Naive thymus-derived CD4-positive, alpha-beta T cell (primary cell): ENCODE measurements around the gene SERTM1. TPM values are rescaled to one million over a fixed set of nuclear protein-coding genes. Genes with fewer than 3 reads are reported as not detected.

Experiments
- ATAC-seq: fragments of 150-1000 bp; cut with Tn5 transposase; 2 replicates; pipeline ENCODE4 v1.10.0; 2021; ENCODE audit warnings: mild to moderate bottlenecking, moderate library complexity
- CTCF ChIA-PET: fragments of 350-600 bp; sonication (Branson Sonifier 250); formaldehyde crosslinking; loops from one replicate; lab custom pipeline; 2021; ENCODE audit warnings: antibody characterized with exemption; lab: Charles Lee
- POLR2A ChIA-PET: fragments of 350-600 bp; sonication (Branson Sonifier 250); formaldehyde crosslinking; loops from one replicate; lab custom pipeline; 2021; ENCODE audit warnings: antibody characterized with exemption, inconsistent platforms; lab: Charles Lee
- DNase-seq, 9 donors: peaks; one replicate each; pipeline versions ENCODE4 v3.0.0 to v3.0.0-alpha.2; 2020 to 2022; ENCODE audit warnings: mixed read lengths in 1 of 9
- H3K27ac ChIP-seq: one replicate; pipeline ENCODE4 v1.7.0; 2013; ENCODE audit warnings: mild to moderate bottlenecking, low read depth, low read length, moderate library complexity
- H3K27me3 ChIP-seq, 2 donors: one replicate each; pipeline ENCODE4 v1.7.0; 2013; ENCODE audit warnings: low read length in 2 of 2, mild to moderate bottlenecking in 2 of 2, moderate library complexity in 2 of 2; ENCODE audit not compliant: control insufficient read depth in 2 of 2, insufficient read depth in 2 of 2
- H3K36me3 ChIP-seq, 3 experiments: 1 replicate in 2 of 3; 2 replicates in 1 of 3; pipeline ENCODE4 v1.7.0; 2013; ENCODE audit warnings: low read length in 3 of 3, mild to moderate bottlenecking in 3 of 3, moderate library complexity in 1 of 3; ENCODE audit not compliant: insufficient read depth in 3 of 3, control insufficient read depth in 2 of 3
- H3K4me1 ChIP-seq, 2 donors: one replicate each; pipeline ENCODE4 v1.7.0; 2013; ENCODE audit warnings: low read length in 2 of 2, mild to moderate bottlenecking in 2 of 2, moderate library complexity in 1 of 2; ENCODE audit not compliant: control insufficient read depth in 2 of 2, insufficient read depth in 2 of 2
- H3K4me3 ChIP-seq: 2 replicates; pipeline ENCODE4 v1.7.0; 2013; ENCODE audit warnings: mild to moderate bottlenecking, low read length
- H3K9me3 ChIP-seq, 3 experiments: 1 replicate in 2 of 3; 2 replicates in 1 of 3; pipeline ENCODE4 v1.7.0; 2013; ENCODE audit warnings: low read length in 3 of 3; ENCODE audit not compliant: control insufficient read depth in 2 of 3
- H3K27ac Mint-ChIP-seq, 9 donors: one replicate each; pipeline ENCODE4 v1.8.0; 2020 to 2022; ENCODE audit warnings: mixed read lengths in 9 of 9, mild to moderate bottlenecking in 8 of 9, moderate library complexity in 5 of 9, inconsistent platforms in 2 of 9
- H3K27me3 Mint-ChIP-seq, 5 donors: one replicate each; pipeline ENCODE4 v1.8.0; 2021 to 2022; ENCODE audit warnings: mixed read lengths in 5 of 5, mild to moderate bottlenecking in 1 of 5
- H3K36me3 Mint-ChIP-seq, 5 donors: one replicate each; pipeline ENCODE4 v1.8.0; 2020 to 2022; ENCODE audit warnings: mixed read lengths in 5 of 5, mild to moderate bottlenecking in 3 of 5, inconsistent platforms in 1 of 5
- H3K4me1 Mint-ChIP-seq, 7 donors: one replicate each; pipeline ENCODE4 v1.8.0; 2020 to 2022; ENCODE audit warnings: mixed read lengths in 7 of 7, mild to moderate bottlenecking in 3 of 7, inconsistent platforms in 1 of 7
- H3K4me3 Mint-ChIP-seq, 10 donors: one replicate each; pipeline ENCODE4 v1.8.0; 2020 to 2022; ENCODE audit warnings: mild to moderate bottlenecking in 10 of 10, mixed read lengths in 10 of 10, moderate library complexity in 6 of 10, inconsistent platforms in 2 of 10
- H3K9me3 Mint-ChIP-seq, 11 donors: one replicate each; pipeline ENCODE4 v1.8.0; 2020 to 2022; ENCODE audit warnings: mixed read lengths in 11 of 11, mild to moderate bottlenecking in 4 of 11, inconsistent platforms in 1 of 11, moderate library complexity in 1 of 11
- intact Hi-C, 2 donors: fragments of 100-400 bp; cut with micrococcal nuclease; formaldehyde crosslinking; loops; one replicate each; pipeline ENCODE4 v1.15.1; 2023
- polyA plus RNA-seq, 2 donors: library from polyadenylated mRNA; unstranded; fragments of 300-500 nt; fragmentation: Illumina TruSeq; gene quantifications; one replicate each; pipeline ENCODE4 v1.2.3, GENCODE V29; 2021
- total RNA-seq, 6 experiments: library from RNA in 5 of 6; stranded (reverse) in 5 of 6; gene quantifications; 1 replicate in 5 of 6; 2 replicates in 1 of 6; pipeline ENCODE4 v1.2.3 and lab custom pipeline; 2021 to 2026

SERTM1 gene
- total RNA-seq = not detected
- not detected for polyA plus RNA-seq
- not detected for total RNA-seq (lab: John Stamatoyannopoulos, UW)

DNA sequence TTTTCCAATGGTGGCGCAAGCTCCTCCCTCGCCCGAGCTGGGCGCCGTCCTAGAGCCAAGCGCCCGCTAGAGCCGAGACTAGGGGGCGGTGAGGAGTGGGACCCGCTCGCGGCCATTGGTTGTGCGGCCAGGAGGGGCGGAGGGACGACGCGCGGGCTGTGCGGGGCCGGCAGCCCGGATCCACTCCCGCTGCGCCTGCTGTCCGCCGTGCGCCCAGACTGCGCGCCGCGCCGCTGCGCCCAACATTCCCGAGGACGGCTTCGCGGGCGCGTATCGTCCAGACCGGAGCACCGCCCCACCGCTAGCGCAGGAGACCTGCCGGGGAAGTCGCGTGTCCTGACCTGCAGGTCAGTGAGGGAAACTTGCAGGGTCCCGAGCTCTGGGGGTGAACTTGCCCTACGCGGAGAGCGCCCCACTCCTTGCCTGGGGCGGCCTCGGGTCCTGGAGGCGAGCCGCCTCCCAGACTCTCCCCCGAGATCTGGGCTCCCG, at the start of gene SERTM1:
SERTM1 (plus strand) TSS at position 183 of the 489 bp plus-strand sequence. CDS start 21,059 bp downstream, outside the sequence.
- ATAC-seq = peak; percentile 16
- Histone ChIP-seq H3K27ac (no peak within 1 kb of the TSS), H3K4me3 (no peak within 1 kb of the TSS), H3K9me3 (no peaks in the 10 kb centered on the region), H3K4me1 (no peaks in the 10 kb centered on the region), H3K27me3 (no peaks in the 10 kb centered on the region), H3K36me3 (no peaks in the 10 kb centered on the region)
- peak in 1 of 9 donors; percentile 1 for DNase-seq
- Mint-ChIP-seq H3K36me3 (no peaks in the 10 kb centered on the region), H3K9me3 (peaks cover 0 to 6% (median 0%) of the 10 kb centered on the region in 11 donors), H3K27me3 (peaks cover 41 to 53% (median 46%) of the 10 kb centered on the region in 5 donors), H3K4me3 (no peak within 1 kb of the TSS), H3K4me1 (peaks cover 0 to 9% (median 3%) of the 10 kb centered on the region in 7 donors), H3K27ac (no peak within 1 kb of the TSS)
- intact Hi-C loops = no loop called here
- POLR2A ChIA-PET = no interaction called here
- CTCF ChIA-PET = no interaction called here

DNA sequence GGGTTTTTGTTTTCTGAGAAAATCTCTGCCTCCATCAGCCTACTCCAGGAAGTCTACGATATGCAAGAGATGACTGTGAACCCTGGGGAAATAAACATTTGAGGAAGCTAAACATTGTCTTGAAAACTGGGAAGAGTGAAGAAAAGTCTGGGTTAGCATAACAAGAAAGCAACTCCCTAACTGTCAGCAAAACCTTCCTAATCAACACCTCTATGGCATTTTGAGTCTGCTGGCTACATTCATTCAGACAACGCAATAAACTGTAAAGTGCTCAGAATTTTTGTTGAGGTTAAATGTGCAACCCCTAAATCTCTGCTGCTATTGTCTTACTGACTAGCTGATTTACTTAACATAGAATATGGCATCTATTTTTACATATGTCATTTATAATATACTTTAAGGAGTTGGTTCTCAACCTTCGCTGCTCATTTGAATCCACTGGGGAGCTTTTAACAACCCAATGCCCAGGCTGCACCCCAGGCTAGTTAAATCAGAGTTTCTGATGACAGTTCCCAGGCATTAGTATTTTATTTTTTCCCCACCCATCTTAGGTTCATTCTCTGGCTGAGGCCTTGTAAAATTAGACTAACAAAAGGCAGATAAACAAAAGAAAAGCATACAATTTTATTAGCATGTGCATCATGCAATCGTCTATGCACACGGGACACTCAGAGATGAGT, 45.3 kb upstream of the SERTM1 start:
- Mint-ChIP-seq H3K4me1 (no peaks in the 10 kb centered on the region), H3K4me3 (no peak overlapping the region), H3K9me3 (peaks cover 0 to 6% (median 0%) of the 10 kb centered on the region in 11 donors), H3K27ac (no peak overlapping the region), H3K36me3 (no peaks in the 10 kb centered on the region), H3K27me3 (peaks cover 0 to 17% (median 3%) of the 10 kb centered on the region in 5 donors)
- no peaks in the 10 kb centered on the region for H3K27me3 ChIP-seq
- DNase-seq (no peak), ATAC-seq (no peak)
- no peak overlapping the region for H3K4me3 ChIP-seq
- ChIA-PET CTCF (no interaction called here), POLR2A (no interaction called here)
- H3K36me3 ChIP-seq = no peaks in the 10 kb centered on the region
- intact Hi-C loops = no loop called here
- H3K4me1 ChIP-seq = no peaks in the 10 kb centered on the region
- H3K9me3 ChIP-seq = no peaks in the 10 kb centered on the region
- H3K27ac ChIP-seq = no peak overlapping the region

DNA sequence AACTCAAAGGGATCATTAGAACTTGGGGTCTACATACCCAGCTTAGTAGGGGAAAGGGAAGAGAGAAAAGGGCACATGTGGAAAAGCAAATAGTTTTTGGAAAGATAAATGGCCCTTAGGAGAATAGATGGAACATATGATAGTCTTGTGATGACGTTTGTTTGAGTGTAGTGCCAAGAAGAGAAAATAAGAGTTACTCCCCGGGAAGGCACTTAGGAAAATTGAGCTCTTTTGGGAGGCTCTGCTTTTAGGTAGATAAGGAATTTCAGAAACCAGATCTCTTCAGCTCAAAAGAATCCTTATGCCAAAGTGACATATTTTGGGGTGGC, 44.8 kb upstream of the SERTM1 start:
- Histone ChIP-seq H3K27ac (no peak overlapping the region), H3K4me1 (no peaks in the 10 kb centered on the region), H3K9me3 (no peaks in the 10 kb centered on the region), H3K36me3 (no peaks in the 10 kb centered on the region), H3K4me3 (no peak overlapping the region), H3K27me3 (no peaks in the 10 kb centered on the region)
- no peaks in the 10 kb centered on the region for H3K4me1 Mint-ChIP-seq
- intact Hi-C loops = no loop called here
- DNase-seq (no peak), ATAC-seq (no peak)
- CTCF ChIA-PET = no interaction called here
- H3K9me3 Mint-ChIP-seq = peaks cover 0 to 6% (median 0%) of the 10 kb centered on the region in 11 donors
- H3K4me3 Mint-ChIP-seq = no peak overlapping the region
- H3K36me3 Mint-ChIP-seq = no peaks in the 10 kb centered on the region
- H3K27me3 Mint-ChIP-seq = peaks cover 0 to 17% (median 3%) of the 10 kb centered on the region in 5 donors
- H3K27ac Mint-ChIP-seq = no peak overlapping the region
- POLR2A ChIA-PET = no interaction called here

DNA sequence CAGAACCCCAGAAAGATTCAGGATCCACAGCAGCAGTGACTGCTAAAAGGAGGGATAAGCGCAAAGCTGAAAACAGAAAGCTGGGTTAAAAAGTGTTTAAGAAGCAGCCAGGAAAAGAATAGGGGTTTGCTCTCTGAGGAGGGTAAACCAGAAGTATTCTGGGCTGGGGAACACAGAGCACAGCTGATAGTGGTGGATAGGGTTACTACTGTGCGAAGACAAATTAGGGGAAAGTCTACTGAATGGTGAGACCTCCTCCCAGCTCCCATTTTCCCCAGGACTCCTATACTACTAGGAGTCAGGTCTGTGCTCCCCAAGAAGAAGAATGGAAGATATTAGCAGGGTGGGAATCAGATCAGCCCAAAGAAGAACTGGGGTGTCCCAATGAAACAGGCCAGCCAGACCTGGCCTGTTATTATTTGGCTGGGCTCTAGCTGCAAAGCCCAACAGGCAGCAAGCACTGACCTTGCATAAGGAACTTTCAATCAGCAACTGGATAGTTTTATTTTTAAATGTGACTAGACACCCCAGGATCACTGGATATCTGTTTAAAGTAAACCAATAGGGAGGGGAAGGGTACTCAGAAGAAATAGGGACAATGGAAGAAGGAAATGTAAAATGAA, 43.5 kb upstream of the SERTM1 start:
- H3K36me3 ChIP-seq = no peaks in the 10 kb centered on the region
- no peak for DNase-seq
- intact Hi-C loops = no loop called here
- H3K27me3 ChIP-seq = no peaks in the 10 kb centered on the region
- ATAC-seq = no peak
- H3K36me3 Mint-ChIP-seq = no peaks in the 10 kb centered on the region
- no peaks in the 10 kb centered on the region for H3K4me1 Mint-ChIP-seq
- ChIA-PET POLR2A (no interaction called here), CTCF (no interaction called here)
- no peak overlapping the region for H3K27ac Mint-ChIP-seq
- H3K9me3 Mint-ChIP-seq = peaks cover 0 to 6% (median 0%) of the 10 kb centered on the region in 11 donors
- H3K27ac ChIP-seq = no peak overlapping the region
- H3K4me3 Mint-ChIP-seq = no peak overlapping the region
- H3K4me1 ChIP-seq = no peaks in the 10 kb centered on the region
- no peak overlapping the region for H3K4me3 ChIP-seq
- H3K27me3 Mint-ChIP-seq = peaks cover 0 to 17% (median 0%) of the 10 kb centered on the region in 5 donors
- H3K9me3 ChIP-seq = no peaks in the 10 kb centered on the region

DNA sequence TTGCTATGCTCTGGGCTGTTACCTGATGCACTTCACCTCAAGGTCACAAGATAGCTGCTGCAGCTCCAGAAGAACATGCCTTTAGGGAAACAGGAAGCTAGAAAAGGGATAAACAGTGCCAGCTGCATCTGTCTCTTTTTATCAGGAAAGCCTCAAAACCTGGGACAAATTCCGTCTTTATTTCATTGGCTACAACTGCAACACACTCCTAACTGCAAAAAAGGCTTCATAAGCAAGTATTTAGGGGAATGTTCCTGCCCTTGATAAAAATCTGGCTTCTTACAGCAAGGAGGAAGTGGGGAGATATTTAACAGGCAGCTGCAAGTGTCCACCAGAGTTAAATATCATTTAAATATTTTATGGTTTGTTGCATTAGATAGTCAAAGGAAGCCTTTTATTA, 34.2 kb upstream of the SERTM1 start:
- Histone ChIP-seq H3K27me3 (no peaks in the 10 kb centered on the region), H3K4me3 (no peak overlapping the region), H3K9me3 (no peaks in the 10 kb centered on the region), H3K36me3 (no peaks in the 10 kb centered on the region), H3K4me1 (no peaks in the 10 kb centered on the region), H3K27ac (no peak overlapping the region)
- Mint-ChIP-seq H3K4me1 (no peaks in the 10 kb centered on the region), H3K27ac (no peak overlapping the region), H3K4me3 (no peak overlapping the region), H3K9me3 (peaks cover 0 to 7% (median 3%) of the 10 kb centered on the region in 11 donors), H3K27me3 (peaks cover 0 to 5% (median 0%) of the 10 kb centered on the region in 5 donors), H3K36me3 (no peaks in the 10 kb centered on the region)
- intact Hi-C loops = no loop called here
- no peak for ATAC-seq
- DNase-seq = no peak
- ChIA-PET CTCF (no interaction called here), POLR2A (no interaction called here)

DNA sequence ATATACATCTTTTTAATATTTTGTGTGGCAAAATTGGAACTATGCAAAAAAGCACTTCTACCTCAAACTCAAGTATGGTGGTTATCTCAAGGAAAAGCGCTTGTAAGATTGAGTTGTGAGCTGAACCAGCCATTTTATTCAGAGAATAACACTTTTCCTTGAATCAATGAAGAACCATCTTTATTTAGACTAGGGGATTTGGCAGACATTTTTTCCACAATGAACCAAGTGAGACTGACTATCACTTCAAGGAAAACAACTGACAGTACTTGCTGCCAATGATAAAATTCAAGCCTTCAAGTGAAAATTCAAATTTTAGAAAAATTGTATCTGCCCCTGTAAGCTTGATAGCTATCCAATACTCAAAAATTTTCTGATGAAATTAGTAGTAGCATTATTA, 23.2 kb upstream of the SERTM1 start:
- Histone ChIP-seq H3K9me3 (no peaks in the 10 kb centered on the region), H3K4me3 (no peak overlapping the region), H3K27ac (no peak overlapping the region), H3K27me3 (no peaks in the 10 kb centered on the region), H3K36me3 (no peaks in the 10 kb centered on the region), H3K4me1 (no peaks in the 10 kb centered on the region)
- ATAC-seq (no peak), DNase-seq (no peak)
- ChIA-PET POLR2A (no interaction called here), CTCF (no interaction called here)
- Mint-ChIP-seq H3K4me1 (peaks cover 0 to 2% (median 0%) of the 10 kb centered on the region in 7 donors), H3K27me3 (peaks cover 0 to 12% (median 4%) of the 10 kb centered on the region in 5 donors), H3K27ac (no peak overlapping the region), H3K9me3 (peaks cover 0 to 17% (median 0%) of the 10 kb centered on the region in 11 donors), H3K36me3 (no peaks in the 10 kb centered on the region), H3K4me3 (no peak overlapping the region)
- intact Hi-C loops = no loop called here
